Lung microvascular endothelial cell (primary cell): ENCODE data around the gene LRRC14B. TPM values are rescaled to one million over a fixed set of nuclear protein-coding genes. Genes with fewer than 3 reads are reported as not detected.

Experiments used
- DNase-seq, 2 donors: peaks; one replicate each; pipeline versions ENCODE4 v3.0.0 to v3.0.0-alpha.2; 2010; ENCODE audit warnings: low read depth in 2 of 2
- total RNA-seq: library from RNA; depleted of rRNA; stranded (reverse); fragments of >200 nt; gene quantifications from 2 replicates; pipeline ENCODE4 v1.2.1, GENCODE V29; 2014

Gene LRRC14B
- total RNA-seq, 1 donor from 2014 or later = not detected

GRCh38 chr5:174291-174600, 17.0 kb upstream of the LRRC14B start:
- no peak for DNase-seq

GRCh38 chr5:174876-175465, 16.3 kb upstream of the LRRC14B start:
- no peak for DNase-seq

DNA sequence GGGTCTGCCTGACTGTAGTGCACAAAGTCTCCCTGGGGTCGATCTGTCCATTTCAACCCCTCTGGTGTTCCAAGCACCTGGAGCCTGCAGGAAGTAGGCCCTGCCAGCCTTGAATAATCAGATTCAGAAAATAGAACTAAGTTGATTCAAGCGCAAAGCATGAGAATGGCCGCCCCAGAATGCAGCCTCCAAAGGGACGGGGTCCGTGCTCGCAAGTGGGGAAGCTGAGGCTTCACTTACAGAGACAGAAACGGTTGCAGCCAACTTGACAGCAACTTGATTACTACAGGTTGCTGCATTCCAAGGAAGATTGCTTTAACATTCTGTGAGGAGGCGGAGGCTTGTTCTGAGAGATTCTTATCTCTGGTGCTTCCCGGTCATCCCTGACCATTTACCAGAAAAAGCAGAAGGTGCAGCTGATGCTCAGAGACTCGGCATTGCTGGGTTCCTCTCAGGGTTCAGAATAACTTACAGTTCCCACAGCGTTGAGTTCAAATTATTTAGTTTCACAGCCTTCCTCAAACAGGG, 14.9 kb upstream of the LRRC14B start:
- no peak for DNase-seq

GRCh38 chr5:178110-178509, 13.2 kb upstream of the LRRC14B start:
- no peak for DNase-seq

DNA sequence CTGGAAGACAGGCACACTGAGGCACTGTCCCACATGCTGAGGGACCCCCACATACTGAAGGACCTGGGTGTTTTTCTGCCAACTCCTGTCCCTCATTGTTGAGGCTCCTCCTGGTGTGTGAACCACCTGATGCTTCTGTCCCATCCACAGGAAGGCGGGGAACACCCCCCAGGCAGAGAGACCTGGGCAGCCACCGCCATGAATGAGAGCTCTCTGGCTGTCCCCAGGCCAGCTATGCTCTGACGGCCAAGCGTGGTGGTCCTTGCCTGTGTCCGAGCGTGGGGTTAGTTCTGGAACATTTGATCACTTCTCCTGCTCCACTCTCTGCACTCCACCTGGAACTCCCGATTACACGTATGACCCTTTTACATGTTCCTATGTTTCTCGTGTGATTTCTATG, 11.9 kb upstream of the LRRC14B start:
- no peak for DNase-seq

GRCh38 chr5:180286-180918, 10.9 kb upstream of the LRRC14B start:
- no peak for DNase-seq

DNA sequence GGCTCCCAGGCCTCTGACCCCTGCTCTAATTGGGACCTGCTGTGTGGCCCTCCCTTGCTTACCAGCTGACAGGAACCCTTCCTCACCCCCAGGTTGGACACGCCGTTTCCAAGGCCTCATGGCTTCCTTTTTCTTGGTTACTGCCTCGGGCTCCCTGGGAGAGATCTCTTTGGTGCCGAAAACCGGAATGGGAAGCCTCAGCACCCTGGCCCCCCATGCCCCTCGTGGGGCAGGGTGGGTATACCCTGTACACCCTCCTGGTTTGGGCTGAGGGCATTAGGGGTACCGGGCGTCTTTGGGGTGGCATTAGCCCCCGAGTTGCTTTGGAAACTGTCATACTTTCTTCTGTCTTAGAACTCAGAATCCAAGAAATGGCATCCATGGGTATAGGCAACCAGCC, 10.1 kb upstream of the LRRC14B start:
- no peak for DNase-seq

- DNase-seq = no peak
These were observed 9.7 kb upstream of the LRRC14B start for GRCh38 chr5:181566-181965.

DNA sequence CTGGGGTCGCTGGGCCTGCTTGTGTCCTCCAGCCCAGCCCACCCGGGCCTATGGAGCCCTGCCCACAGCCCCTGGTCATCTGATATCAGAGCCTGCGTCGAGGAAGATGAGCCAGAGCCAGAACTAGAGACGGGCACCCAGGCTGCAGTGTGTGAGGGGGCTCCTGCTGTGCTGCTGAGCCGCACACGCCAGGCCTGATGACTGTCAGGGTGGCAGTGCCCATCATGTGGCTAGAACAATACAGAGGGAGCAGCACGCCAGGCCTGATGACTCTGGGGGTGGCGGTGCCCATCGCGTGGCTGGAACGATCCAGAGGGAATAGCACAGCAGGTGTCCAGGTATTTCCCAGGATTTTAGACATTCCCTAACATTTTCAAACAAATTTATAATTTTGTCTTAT, 9.2 kb upstream of the LRRC14B start:
- no peak for DNase-seq

DNA sequence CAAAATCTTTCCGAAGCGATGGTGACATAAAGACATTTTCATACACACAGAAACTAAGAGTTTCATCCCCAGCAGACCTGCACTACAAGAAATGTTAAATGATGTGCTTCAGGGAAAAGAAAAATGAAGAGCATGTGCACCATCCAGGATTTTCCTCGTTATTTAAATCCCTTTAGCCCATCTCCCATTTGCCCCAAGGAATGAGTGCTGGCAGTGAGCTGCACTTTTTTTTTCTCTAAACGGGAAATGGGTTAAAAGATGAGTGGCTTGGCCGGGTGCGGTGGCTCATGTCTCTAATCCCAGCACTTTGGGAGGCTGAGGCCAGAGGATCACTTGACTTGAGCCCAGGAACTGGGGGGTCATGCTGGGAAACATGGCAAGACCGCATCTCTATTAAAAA, 6.8 kb upstream of the LRRC14B start:
- no peak for DNase-seq

GRCh38 chr5:185095-186070, 5.9 kb upstream of the LRRC14B start:
- DNase-seq = no peak

GRCh38 chr5:186091-187041, 4.9 kb upstream of the LRRC14B start:
- DNase-seq = peak; percentile 75 to 84

- no peak for DNase-seq
These were observed 4.3 kb upstream of the LRRC14B start for GRCh38 chr5:187042-187431.

- no peak for DNase-seq
These were observed 3.5 kb upstream of the LRRC14B start for GRCh38 chr5:187617-188451.

DNA sequence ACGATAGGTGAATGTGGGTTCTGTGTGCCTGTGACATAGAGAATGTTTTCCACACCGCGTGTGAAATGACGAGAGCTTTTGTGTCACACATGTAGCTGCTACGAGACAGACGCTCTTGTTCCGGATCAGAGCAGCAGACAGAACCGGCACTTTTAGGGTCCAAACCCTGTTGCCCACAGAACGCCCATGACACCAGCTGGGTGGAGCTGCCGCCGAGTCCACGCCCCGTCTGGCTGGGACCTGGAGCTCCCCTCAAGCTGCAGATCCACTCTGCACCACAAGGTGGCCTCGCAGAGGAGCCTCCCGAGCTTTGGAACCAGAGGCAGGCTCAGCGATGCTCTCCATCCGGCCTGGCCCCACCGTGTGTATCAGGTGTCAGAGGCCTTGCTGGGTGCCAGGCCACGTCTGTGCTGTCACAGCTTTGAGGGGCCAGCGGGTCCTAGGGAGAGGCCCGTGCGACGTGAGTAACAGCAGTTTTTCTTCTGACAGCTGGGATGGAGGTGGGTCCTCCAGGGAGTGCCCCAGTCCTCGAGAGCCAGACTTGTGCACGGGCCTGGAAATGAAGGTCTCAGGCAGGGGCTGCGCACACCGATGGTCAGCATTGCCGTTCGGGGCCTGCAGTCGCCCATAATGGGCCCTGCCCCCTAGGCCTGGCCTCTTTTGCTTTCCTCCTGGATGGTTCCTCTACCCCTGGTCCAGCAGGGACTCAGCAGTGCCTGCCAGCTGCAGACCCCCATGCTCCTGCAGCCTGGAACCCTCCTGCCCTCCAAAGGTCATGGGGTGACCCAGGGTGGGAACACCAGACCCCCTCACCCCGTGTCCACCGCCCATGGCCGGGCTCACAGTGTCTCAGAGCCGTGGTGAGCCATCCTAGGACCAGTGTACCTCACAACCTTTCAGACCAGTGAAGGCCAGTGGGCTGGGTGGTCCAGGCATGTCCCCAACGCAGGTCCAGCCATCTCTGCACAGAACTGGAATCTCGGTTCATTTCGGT, 2.5 kb upstream of the LRRC14B start:
- peak; percentile 81 to 90 for DNase-seq

- no peak for DNase-seq
These were observed 1.8 kb upstream of the LRRC14B start for GRCh38 chr5:189486-189885.

DNA sequence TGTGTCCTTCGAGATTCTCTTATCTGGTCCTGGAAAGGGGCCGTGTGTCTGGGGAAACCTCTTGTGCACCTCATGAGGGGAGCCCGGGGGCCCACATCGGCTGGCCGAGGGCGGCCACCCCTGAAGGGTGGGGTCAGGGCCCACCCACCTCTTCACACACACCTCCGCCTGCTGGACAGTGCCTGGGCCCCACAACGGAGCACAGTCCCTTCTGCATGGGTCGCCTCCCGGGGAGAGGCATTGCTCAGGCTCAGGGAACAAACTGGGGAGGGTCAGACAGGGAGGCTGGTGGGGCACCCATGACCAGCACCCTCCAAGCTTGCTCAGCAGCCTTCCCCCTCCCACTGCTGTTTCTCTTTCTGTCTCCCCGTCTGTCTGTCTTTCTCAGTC, 1.3 kb upstream of the LRRC14B start:
- DNase-seq = no peak

GRCh38 chr5:190366-191035, 794 bp upstream of the LRRC14B start:
- DNase-seq = no peak
